ENCODE data around the gene ADARB2.
"Not testable (repeated sequence)": the region's sequence is repeated elsewhere in the genome, so short reads cannot be mapped to it uniquely, and the experiment has no call there.

The ADARB2 gene

DNA sequence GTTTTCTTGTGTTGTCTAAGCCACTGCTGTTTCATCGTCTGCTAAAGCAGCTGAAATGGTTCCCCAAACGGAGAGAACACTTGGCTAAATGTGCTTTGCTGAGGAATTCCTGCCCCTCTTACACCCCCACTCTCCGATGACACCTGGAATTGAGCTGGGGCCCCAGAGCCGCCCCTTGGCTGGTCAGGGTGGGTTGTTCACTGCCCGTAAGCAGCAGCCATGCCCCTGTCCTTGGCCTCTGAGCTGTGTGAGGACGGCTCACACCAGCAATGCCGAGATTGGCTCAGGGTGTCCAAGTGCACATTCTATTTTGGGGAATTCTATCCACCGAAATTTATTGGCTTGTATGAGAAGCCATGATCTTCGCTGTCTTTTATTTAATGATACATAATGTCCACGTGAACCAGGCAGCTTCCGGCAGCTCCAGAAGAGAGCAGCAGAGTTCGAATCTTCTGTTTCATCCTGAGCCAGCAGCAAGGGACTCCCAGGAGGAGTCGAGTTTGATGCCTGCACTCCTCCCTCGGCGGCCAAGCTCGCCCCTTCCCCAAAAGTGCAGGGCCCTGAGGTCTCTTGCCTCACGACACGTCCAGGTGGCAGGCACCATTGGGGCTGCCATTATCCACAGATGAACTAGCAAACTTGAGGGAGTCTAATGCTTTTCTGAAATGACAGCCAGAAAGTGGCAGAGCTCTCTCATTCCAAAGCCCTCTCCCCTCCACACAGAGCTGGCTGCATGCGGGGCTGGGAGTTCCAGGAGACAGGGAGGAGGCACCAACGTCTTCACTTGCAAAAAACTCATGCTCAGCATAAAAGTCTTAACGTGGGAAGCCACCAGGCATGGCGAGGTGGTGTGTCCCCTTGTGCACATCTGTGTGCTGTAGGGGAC lies 567.1 kb downstream of the ADARB2 start:
- DNase-seq, result no peak

- DNase-seq, result no peak
Measured at GRCh38 chr10:1169186-1169885, 568.0 kb downstream of the ADARB2 start.

GRCh38 chr10:1168763-1169162 lies 568.6 kb downstream of the ADARB2 start:
- DNase-seq, result no peak

DNA sequence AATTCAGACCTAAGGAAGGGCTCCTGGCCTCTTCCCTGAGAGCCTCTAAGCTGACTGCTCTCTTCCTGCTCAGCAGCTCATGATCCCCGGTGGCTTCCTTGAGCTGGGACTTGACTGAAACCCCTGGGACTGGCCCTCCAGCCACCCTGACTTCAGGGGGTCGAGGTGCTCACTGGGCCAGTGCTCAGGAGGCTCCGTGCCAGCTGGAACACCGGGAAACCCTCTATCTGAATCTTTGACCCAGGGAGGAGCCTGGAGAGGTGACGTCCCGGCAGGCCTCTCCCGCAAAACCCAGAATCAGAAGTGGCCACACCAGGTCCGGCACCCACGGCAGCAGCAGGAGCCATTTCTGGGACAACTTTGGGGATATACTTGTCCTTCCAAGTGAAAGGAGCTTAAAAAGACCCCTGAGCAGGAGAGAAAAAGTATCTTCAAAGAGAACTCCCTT lies 570.5 kb downstream of the ADARB2 start:
- DNase-seq, result no peak

- DNase-seq, result no peak
Measured at GRCh38 chr10:1166101-1166827, 571.1 kb downstream of the ADARB2 start.

- no peak for DNase-seq
Measured at GRCh38 chr10:1163831-1164230, 573.5 kb downstream of the ADARB2 start.

- no peak for DNase-seq
Measured at GRCh38 chr10:1163204-1163660, 574.1 kb downstream of the ADARB2 start.

- DNase-seq, result no peak
Measured at GRCh38 chr10:1162481-1163203, 574.7 kb downstream of the ADARB2 start.

DNA sequence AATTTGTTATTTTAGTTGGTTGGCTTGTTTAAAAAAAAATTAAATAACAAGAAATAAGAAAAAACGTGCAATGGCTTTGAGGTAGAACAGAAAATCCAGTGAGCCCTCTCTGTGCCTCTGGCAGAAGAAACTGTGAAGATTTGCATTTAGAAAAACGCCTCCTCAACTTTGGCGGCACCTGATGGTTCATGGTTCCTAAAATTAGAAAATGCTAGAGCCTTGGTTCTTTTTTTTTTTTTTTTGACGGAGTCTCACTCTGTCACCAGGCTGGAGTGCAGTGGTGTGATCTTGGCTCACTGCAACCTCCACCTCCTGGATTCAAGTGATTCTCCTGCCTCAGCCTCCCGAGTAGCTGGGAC lies 576.0 kb downstream of the ADARB2 start:
- not testable (repeated sequence) for DNase-seq

- DNase-seq, result no peak
Measured at GRCh38 chr10:1160561-1161314, 576.6 kb downstream of the ADARB2 start.

DNA sequence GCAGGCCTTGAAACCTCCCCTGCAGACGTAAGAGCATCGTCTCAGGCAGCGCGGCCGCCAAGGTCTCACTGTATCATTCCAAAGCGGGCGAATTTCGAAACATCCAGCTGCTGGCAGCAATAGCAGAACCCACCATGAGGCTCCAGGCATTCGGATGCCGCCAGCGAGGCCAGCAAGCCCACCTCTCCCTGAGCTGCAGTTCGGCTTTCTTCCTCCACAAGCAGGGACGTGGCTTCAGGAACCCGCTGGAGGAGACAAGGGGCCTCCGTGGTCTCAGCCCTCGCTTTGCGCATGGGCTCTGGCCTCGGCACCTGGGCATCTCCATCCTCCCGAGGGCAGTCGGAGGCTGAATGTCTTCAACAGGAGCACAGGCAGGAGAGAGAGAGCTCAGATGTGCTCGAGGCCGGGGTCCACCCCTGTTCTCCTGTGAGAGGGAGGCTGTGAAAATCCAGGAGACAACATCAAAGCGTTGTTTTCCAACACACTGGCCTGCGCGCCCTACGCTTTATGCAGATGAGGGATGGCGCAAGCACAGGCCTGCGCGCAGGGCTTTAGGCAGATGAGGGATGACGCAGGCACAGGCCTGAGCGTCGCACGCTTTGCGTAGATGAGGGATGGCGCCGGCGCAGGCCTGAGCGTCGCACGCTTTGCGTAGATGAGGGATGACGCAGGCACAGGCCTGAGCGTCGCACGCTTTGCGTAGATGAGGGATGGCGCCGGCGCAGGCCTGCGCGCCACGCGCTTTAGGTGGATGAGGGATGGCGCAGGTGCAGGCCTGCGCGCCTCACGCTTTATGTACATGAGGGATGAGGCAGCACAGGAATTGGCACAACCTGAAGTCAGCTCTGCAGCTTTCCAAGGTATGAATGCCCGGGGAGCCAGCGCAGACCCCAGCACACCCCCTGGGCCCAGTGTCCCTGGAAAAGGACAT lies 577.9 kb downstream of the ADARB2 start:
- DNase-seq, result no peak

- not testable (repeated sequence) for DNase-seq
Measured at GRCh38 chr10:1158536-1158935, 578.8 kb downstream of the ADARB2 start.

DNA sequence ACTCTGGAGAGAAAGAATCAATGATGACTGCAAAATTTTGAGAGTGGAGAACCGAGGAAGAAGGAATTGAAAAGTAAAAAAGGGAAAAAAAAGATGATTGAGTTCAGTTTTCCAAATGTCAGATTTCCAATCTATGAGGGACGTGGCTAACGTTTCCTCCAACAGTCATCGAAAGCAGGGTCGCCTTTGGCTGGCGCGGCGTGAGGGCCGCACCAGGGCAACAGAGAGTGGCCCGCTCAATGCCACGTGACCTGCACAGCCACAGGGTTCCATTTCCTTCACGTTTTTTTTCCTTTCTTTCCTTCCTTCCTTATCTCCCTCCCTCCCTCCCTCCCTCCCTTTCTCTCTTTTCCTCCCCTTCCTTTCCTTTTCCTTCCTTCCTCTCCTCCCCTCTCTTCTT lies 579.3 kb downstream of the ADARB2 start:
- DNase-seq, result no peak

DNA sequence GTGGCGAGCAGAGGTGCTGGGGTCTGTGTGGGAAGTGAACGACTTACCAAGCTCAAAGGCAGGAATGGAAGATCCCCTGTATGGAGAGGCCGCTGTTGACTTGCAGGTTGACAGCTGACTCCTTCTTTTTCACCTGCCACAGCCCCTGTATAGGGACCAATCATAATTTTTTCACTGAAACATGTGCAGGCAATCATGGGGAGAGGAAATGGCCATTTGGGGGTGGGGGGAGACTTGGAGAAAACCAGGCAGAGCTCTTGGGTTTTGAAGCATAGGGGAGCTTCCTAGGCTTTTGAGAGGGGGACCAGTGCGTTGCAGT lies 579.8 kb downstream of the ADARB2 start:
- DNase-seq, result no peak

- DNase-seq, result no peak
Measured at GRCh38 chr10:1156921-1157614, 580.3 kb downstream of the ADARB2 start.

DNA sequence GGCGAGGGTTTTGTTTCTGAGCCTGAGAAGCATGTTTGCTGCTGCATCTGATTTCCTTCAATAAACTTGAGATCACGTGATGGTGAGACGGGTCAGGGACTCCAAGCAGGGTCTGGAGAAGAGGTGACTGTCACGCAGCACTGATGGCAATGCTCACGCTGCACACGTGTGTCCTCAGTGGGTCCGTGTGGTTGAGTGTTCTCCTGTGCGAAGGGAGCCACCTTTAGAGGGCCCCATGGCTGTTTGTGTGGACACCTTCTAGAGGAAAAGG lies 580.8 kb downstream of the ADARB2 start:
- no peak for DNase-seq

DNA sequence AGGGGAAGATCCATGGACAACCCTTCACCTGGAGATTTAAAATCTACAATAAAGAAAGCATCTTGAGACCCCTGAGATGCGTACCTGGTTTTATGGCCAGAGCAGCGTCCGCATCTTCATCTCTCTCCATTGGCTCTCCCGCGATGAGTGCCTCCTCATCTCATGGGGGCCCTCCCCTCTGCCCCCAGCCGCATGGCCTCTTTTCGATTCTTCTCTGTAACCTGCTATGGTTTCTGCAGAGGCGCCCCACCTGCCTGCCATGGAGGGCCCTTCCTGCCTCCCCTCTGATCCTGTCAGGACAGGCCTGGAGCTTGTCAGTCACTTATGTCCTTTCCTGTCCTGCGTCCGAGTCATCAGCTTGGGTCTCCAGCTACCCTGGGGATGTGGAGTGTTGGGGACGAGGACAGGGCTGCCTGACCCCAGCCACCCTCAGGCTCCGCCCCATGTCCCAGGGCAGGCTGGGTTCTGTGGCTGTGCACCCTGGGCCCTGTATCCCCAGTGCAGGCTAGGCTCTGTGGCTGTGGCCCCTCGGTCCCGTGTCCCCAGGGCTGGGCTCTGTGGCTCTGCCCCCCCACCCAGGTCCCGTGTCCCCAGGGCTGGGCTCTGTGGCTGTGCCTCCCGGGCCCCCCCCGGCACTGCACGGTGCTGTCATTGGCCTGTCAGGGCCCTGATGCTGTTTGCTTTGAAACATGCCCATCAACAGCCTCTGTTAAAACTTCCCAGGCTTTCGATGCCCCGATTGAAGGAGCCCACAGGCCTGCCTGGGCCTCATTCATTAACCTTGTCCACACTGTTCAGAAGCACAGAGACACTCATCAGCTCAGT lies 581.3 kb downstream of the ADARB2 start:
- DNase-seq, result no peak

GRCh38 chr10:1154531-1155295 lies 582.6 kb downstream of the ADARB2 start:
- DNase-seq, result no peak

All from right kidney (tissue), 1 donor.